ENCODE results near the gene RD3L. TPM values are rescaled to one million over a fixed set of nuclear protein-coding genes. Genes with fewer than 3 reads are reported as not detected.

The RD3L gene
- total and polyA plus RNA-seq, 2 experiments from 2014 or later = not detected

- no peaks in the 10 kb centered on the region for H3K4me1 ChIP-seq (ENCODE audit: insufficient read depth)
- H2AFZ ChIP-seq = no peak overlapping the region
- Mint-ChIP-seq H3K27ac (no peak overlapping the region), H3K4me1 (peaks cover 3% of the 10 kb centered on the region; the same call in 2 of the 3 replicates), H3K9me3 (no peaks in the 10 kb centered on the region; the same call in 2 of the 3 replicates), H3K36me3 (ENCODE audit: low read depth) (no peaks in the 10 kb centered on the region), H3K27me3 (ENCODE audit: insufficient read depth, low read depth, poor library complexity) (peaks cover 4% of the 10 kb centered on the region), H3K4me3 (no peak overlapping the region)
- TF ChIP-seq POLR2AphosphoS5 (IDR thresholded peaks at IDR 0.05; ENCODE audit: low read depth) (no peak), ETS1 (IDR thresholded peaks at IDR 0.05) (no peak), STAT1 (IDR thresholded peaks at IDR 0.05; ENCODE audit: unreplicated experiment) (no peak), NANOG (IDR thresholded peaks at IDR 0.05; ENCODE audit: borderline replicate concordance) (no peak), CREB1 (CRISPR knock-in tag; IDR thresholded peaks at IDR 0.05; ENCODE audit: low read depth) (no peak), CTCF (conservative IDR thresholded peaks at IDR 0.05; ENCODE audit: low read depth in 2 of 2) (no peak), JUNB (IDR thresholded peaks at IDR 0.05; ENCODE audit: unreplicated experiment) (no peak), EZH2 (IDR thresholded peaks at IDR 0.05; ENCODE audit: low read depth, unreplicated experiment) (no peak), ZNF331 (CRISPR knock-in tag; IDR thresholded peaks at IDR 0.05; ENCODE audit: low read depth) (no peak), ZNF462 (CRISPR knock-in tag; IDR thresholded peaks at IDR 0.05) (no peak), EZH2phosphoT487 (IDR thresholded peaks at IDR 0.05; ENCODE audit: unreplicated experiment) (no peak), REST (IDR thresholded peaks at IDR 0.05; ENCODE audit: unreplicated experiment) (no peak)
- no peaks in the 10 kb centered on the region for H3K9me2 ChIP-seq (ENCODE audit: insufficient read depth)
- H3K4me2 ChIP-seq = no peak overlapping the region
- H3F3A ChIP-seq (replicated peaks; ENCODE audit: low read depth) = no peaks in the 10 kb centered on the region
- ATAC-seq (no peak), DNase-seq (ENCODE audit: low spot score) (no peak)
- H4K20me1 ChIP-seq (replicated peaks; ENCODE audit: insufficient read depth) = no peaks in the 10 kb centered on the region
- no peaks in the 10 kb centered on the region for H3K79me2 ChIP-seq (replicated peaks; ENCODE audit: insufficient read depth)
- H3K4me3 ChIP-seq = no peak overlapping the region
- H3K27ac ChIP-seq (ENCODE audit: low read depth) = no peak overlapping the region
- H3K27me3 ChIP-seq (ENCODE audit: insufficient read depth) = no peaks in the 10 kb centered on the region
- no peaks in the 10 kb centered on the region for H3K36me3 ChIP-seq (ENCODE audit: insufficient read depth)
Observed at GRCh38 chr14:103932791-103933490, 9.4 kb downstream of the RD3L start.

Measured in GM23338 (cell line).